CD4-positive, CD25-positive, alpha-beta regulatory T cell (primary cell): ENCODE measurements around the gene FAM50A. TPM values are rescaled to one million over a fixed set of nuclear protein-coding genes. Genes with fewer than 3 reads are reported as not detected.
"Not testable (repeated sequence)": the region's sequence is repeated elsewhere in the genome, so short reads cannot be mapped to it uniquely, and the experiment has no call there.

Experiments used
- ATAC-seq, 2 donors: fragments of 150-1000 bp; cut with Tn5 transposase; one replicate each; pipeline ENCODE4 v1.10.0; 2021; ENCODE audit warnings: low read depth in 2 of 2, moderate number of reproducible peaks in 2 of 2, moderate library complexity in 1 of 2
- DNase-seq, 3 donors: peaks; one replicate each; pipeline versions ENCODE4 v3.0.0 to v3.0.0-alpha.2; 2012 to 2022; ENCODE audit warnings: mixed read lengths in 1 of 3
- H3K27ac ChIP-seq: one replicate; pipeline ENCODE4 v1.7.0; 2013; ENCODE audit warnings: mild to moderate bottlenecking, low read length; ENCODE audit not compliant: insufficient read depth, poor library complexity, severe bottlenecking
- H3K27me3 ChIP-seq: one replicate; pipeline ENCODE4 v1.7.0; 2013; ENCODE audit warnings: low read length; ENCODE audit not compliant: control insufficient read depth, insufficient read depth
- H3K36me3 ChIP-seq: one replicate; pipeline ENCODE4 v1.7.0; 2013; ENCODE audit warnings: mild to moderate bottlenecking, low read length, moderate library complexity; ENCODE audit not compliant: control insufficient read depth, insufficient read depth
- H3K4me1 ChIP-seq: 2 replicates; pipeline ENCODE4 v1.7.0; 2013; ENCODE audit warnings: mild to moderate bottlenecking, low read length; ENCODE audit not compliant: insufficient read depth, control insufficient read depth, poor library complexity, severe bottlenecking
- H3K4me3 ChIP-seq: one replicate; pipeline ENCODE4 v1.7.0; 2013; ENCODE audit warnings: low read depth, mild to moderate bottlenecking, low read length, moderate library complexity
- H3K9me3 ChIP-seq, 2 experiments: 1 replicate in 1 of 2; 2 replicates in 1 of 2; pipeline ENCODE4 v1.7.0; 2013; ENCODE audit warnings: low read length in 2 of 2, mild to moderate bottlenecking in 1 of 2, moderate library complexity in 1 of 2; ENCODE audit not compliant: control insufficient read depth in 2 of 2
- H3K27ac Mint-ChIP-seq, 3 donors: one replicate each; pipeline ENCODE4 v1.8.0; 2020 to 2022; ENCODE audit warnings: mild to moderate bottlenecking in 3 of 3, mixed read lengths in 3 of 3, moderate library complexity in 2 of 3
- H3K27me3 Mint-ChIP-seq: one replicate; pipeline ENCODE4 v1.8.0; 2022; ENCODE audit warnings: mild to moderate bottlenecking, mixed read lengths
- H3K36me3 Mint-ChIP-seq: one replicate; pipeline ENCODE4 v1.8.0; 2020; ENCODE audit warnings: mixed read lengths
- H3K4me1 Mint-ChIP-seq, 4 donors: one replicate each; pipeline ENCODE4 v1.8.0; 2020 to 2022; ENCODE audit warnings: mixed read lengths in 4 of 4, mild to moderate bottlenecking in 1 of 4
- H3K4me3 Mint-ChIP-seq, 4 donors: one replicate each; pipeline ENCODE4 v1.8.0; 2020 to 2022; ENCODE audit warnings: mild to moderate bottlenecking in 4 of 4, mixed read lengths in 4 of 4, moderate library complexity in 3 of 4
- H3K9me3 Mint-ChIP-seq, 7 donors: one replicate each; pipeline ENCODE4 v1.8.0; 2020 to 2022; ENCODE audit warnings: mixed read lengths in 7 of 7, mild to moderate bottlenecking in 3 of 7, moderate library complexity in 2 of 7
- polyA plus RNA-seq, 4 donors: library from polyadenylated mRNA; unstranded; fragments of 300-500 nt; fragmentation: Illumina TruSeq; gene quantifications; one replicate each; pipeline ENCODE4 v1.2.3, GENCODE V29; 2021
- total RNA-seq: library from RNA; stranded (reverse); gene quantifications from one replicate; pipeline ENCODE4 v1.2.3, GENCODE V29; 2022

FAM50A gene
- total RNA-seq, result 55.1 TPM
- 10 to 100 TPM; 33.7 to 52.5 (median 38.6) TPM for polyA plus RNA-seq

GRCh38 chrX:154443992-154444754 lies at the start of gene FAM50A:
FAM50A (plus strand) TSS chrX:154444141; CDS start chrX:154444236, 95 bp downstream.
- H3K36me3 ChIP-seq, result peaks cover 20% of the 10 kb centered on the region
- H3K27ac Mint-ChIP-seq, result peak within 1 kb of the TSS; percentile 65 to 93 (median 83)
- peak; percentile 58 to 71 (median 70) for DNase-seq
- peaks cover 38% of the 10 kb centered on the region for H3K4me1 ChIP-seq
- H3K27me3 ChIP-seq, result no peaks in the 10 kb centered on the region
- H3K27me3 Mint-ChIP-seq, result no peaks in the 10 kb centered on the region
- no peak within 1 kb of the TSS for H3K4me3 ChIP-seq
- peaks cover 7% of the 10 kb centered on the region for H3K36me3 Mint-ChIP-seq
- H3K9me3 ChIP-seq, result no peaks in the 10 kb centered on the region
- H3K27ac ChIP-seq, result peak within 1 kb of the TSS; percentile 73
- no peaks in the 10 kb centered on the region for H3K9me3 Mint-ChIP-seq
- H3K4me1 Mint-ChIP-seq, result peaks cover 0 to 40% (median 10%) of the 10 kb centered on the region in 4 donors
- peak within 1 kb of the TSS; percentile 70 to 88 (median 74) for H3K4me3 Mint-ChIP-seq
- ATAC-seq, result peak; percentile 76 to 79

- not testable (repeated sequence) for H3K27ac ChIP-seq, H3K4me3 ChIP-seq, ATAC-seq, DNase-seq, H3K36me3 ChIP-seq, H3K27me3 ChIP-seq, H3K9me3 Mint-ChIP-seq, H3K27ac Mint-ChIP-seq, H3K9me3 ChIP-seq
- Mint-ChIP-seq H3K36me3 (peaks cover 14% of the 10 kb centered on the region), H3K27me3 (peaks cover 11% of the 10 kb centered on the region), H3K4me3 (peak overlapping the region in 2 of 4 donors; percentile 35 to 68), H3K4me1 (peaks cover 4 to 30% (median 8%) of the 10 kb centered on the region in 4 donors)
- peaks cover 19% of the 10 kb centered on the region for H3K4me1 ChIP-seq
These were observed 47.6 kb upstream of the FAM50A start for GRCh38 chrX:154396363-154396762.

GRCh38 chrX:154396973-154397887 lies 46.7 kb upstream of the FAM50A start:
- Histone ChIP-seq H3K4me1 (peaks cover 19% of the 10 kb centered on the region), H3K27me3 (no peaks in the 10 kb centered on the region), H3K4me3 (peak overlapping the region; percentile 19), H3K9me3 (no peaks in the 10 kb centered on the region), H3K36me3 (peaks cover 9% of the 10 kb centered on the region), H3K27ac (peak overlapping the region; percentile 95)
- DNase-seq (peak in 2 of 3 donors; percentile 37 to 64), ATAC-seq (peak; percentile 29)
- peaks cover 14% of the 10 kb centered on the region for H3K36me3 Mint-ChIP-seq
- peak overlapping the region; percentile 94 to 99 (median 97) for H3K4me3 Mint-ChIP-seq
- peak overlapping the region; percentile 99 to 100 (median 99) for H3K27ac Mint-ChIP-seq
- H3K27me3 Mint-ChIP-seq, result peaks cover 12% of the 10 kb centered on the region
- no peaks in the 10 kb centered on the region for H3K9me3 Mint-ChIP-seq
- peaks cover 4 to 31% (median 8%) of the 10 kb centered on the region in 4 donors for H3K4me1 Mint-ChIP-seq

GRCh38 chrX:154397888-154398667 lies 45.9 kb upstream of the FAM50A start, which contains the start of gene RPL10:
RPL10 (plus strand) TSS chrX:154398377; CDS start chrX:154398520, 143 bp downstream.
- Histone ChIP-seq H3K36me3 (peaks cover 9% of the 10 kb centered on the region), H3K4me1 (peaks cover 19% of the 10 kb centered on the region), H3K27me3 (no peaks in the 10 kb centered on the region), H3K4me3 (peak within 1 kb of the TSS; percentile 95), H3K9me3 (no peaks in the 10 kb centered on the region), H3K27ac (peak within 1 kb of the TSS; percentile 95)
- H3K9me3 Mint-ChIP-seq, result no peaks in the 10 kb centered on the region
- DNase-seq (peak; percentile 82 to 95 (median 89)), ATAC-seq (peak; percentile 78 to 84)
- H3K4me1 Mint-ChIP-seq, result peaks cover 4 to 31% (median 8%) of the 10 kb centered on the region in 4 donors
- peak within 1 kb of the TSS; percentile 94 to 99 (median 97) for H3K4me3 Mint-ChIP-seq
- peaks cover 14% of the 10 kb centered on the region for H3K36me3 Mint-ChIP-seq
- peak within 1 kb of the TSS; percentile 99 to 100 (median 99) for H3K27ac Mint-ChIP-seq
- peaks cover 15% of the 10 kb centered on the region for H3K27me3 Mint-ChIP-seq

GRCh38 chrX:154398668-154399526 lies 45.0 kb upstream of the FAM50A start:
- H3K27ac ChIP-seq, result peak overlapping the region; percentile 95
- H3K4me3 Mint-ChIP-seq, result peak overlapping the region; percentile 94 to 99 (median 97)

GRCh38 chrX:154399527-154400368 lies 44.2 kb upstream of the FAM50A start:
- Histone ChIP-seq H3K4me3 (peak overlapping the region; percentile 95), H3K27me3 (no peaks in the 10 kb centered on the region), H3K4me1 (peaks cover 19% of the 10 kb centered on the region), H3K9me3 (no peaks in the 10 kb centered on the region), H3K36me3 (peaks cover 9% of the 10 kb centered on the region), H3K27ac (peak overlapping the region; percentile 95)
- Mint-ChIP-seq H3K4me1 (peaks cover 4 to 31% (median 8%) of the 10 kb centered on the region in 4 donors), H3K27ac (peak overlapping the region; percentile 69 to 100 (median 99)), H3K27me3 (peaks cover 15% of the 10 kb centered on the region), H3K4me3 (peak overlapping the region; percentile 94 to 99 (median 97)), H3K36me3 (peaks cover 14% of the 10 kb centered on the region), H3K9me3 (no peaks in the 10 kb centered on the region)
- no peak for ATAC-seq
- peak; percentile 22 to 48 (median 45) for DNase-seq

More at GRCh38 chrX:154398668-154399526, 45.0 kb upstream of the FAM50A start:
- Histone ChIP-seq H3K27me3 (no peaks in the 10 kb centered on the region), H3K36me3 (peaks cover 9% of the 10 kb centered on the region), H3K4me1 (peaks cover 19% of the 10 kb centered on the region), H3K9me3 (no peaks in the 10 kb centered on the region), H3K4me3 (peak overlapping the region; percentile 95)
- Mint-ChIP-seq H3K36me3 (peaks cover 14% of the 10 kb centered on the region), H3K9me3 (no peaks in the 10 kb centered on the region), H3K4me1 (peaks cover 4 to 31% (median 8%) of the 10 kb centered on the region in 4 donors), H3K27ac (peak overlapping the region; percentile 99 to 100 (median 99)), H3K27me3 (peaks cover 15% of the 10 kb centered on the region)
- peak; percentile 68 to 90 (median 84) for DNase-seq
- peak; percentile 46 to 50 for ATAC-seq
